Gastrocnemius medialis (tissue), 4 donors: ENCODE measurements around the gene EPSTI1. TPM values are rescaled to one million over a fixed set of nuclear protein-coding genes. Genes with fewer than 3 reads are reported as not detected.

ENCODE experiments used
- ATAC-seq, 2 donors: fragments of 150-250 bp; one replicate each; pipeline ENCODE4 v1.9.1; 2016
- DNase-seq, 2 donors: peaks; one replicate each; pipeline ENCODE4 v3.0.0-alpha.2; 2019
- H3K27ac ChIP-seq, 4 donors: fragments of 200-600 bp; sonication (generic); 1 replicate in 1 of 4; 2 replicates in 3 of 4; pipeline ENCODE4 v1.5.1; 2016 to 2018; ENCODE audit warnings: mild to moderate bottlenecking in 2 of 4, moderate library complexity in 1 of 4
- H3K27me3 ChIP-seq, 3 donors: fragments of 200-600 bp; sonication (generic) in 2 of 3; 1 replicate in 1 of 3; 2 replicates in 2 of 3; pipeline versions ENCODE4 v1.5.1 to v1.6.0; 2016 to 2019; ENCODE audit warnings: mild to moderate bottlenecking in 1 of 3, moderate library complexity in 1 of 3
- H3K36me3 ChIP-seq, 2 donors: fragments of 200-600 bp; sonication (generic) in 1 of 2; one replicate each; pipeline ENCODE4 v1.5.1; 2017 to 2018
- H3K4me1 ChIP-seq, 2 donors: fragments of 200-600 bp; sonication (generic) in 1 of 2; one replicate each; pipeline ENCODE4 v1.5.1; 2016 to 2017; ENCODE audit warnings: mild to moderate bottlenecking in 2 of 2
- H3K4me3 ChIP-seq, 4 donors: fragments of 200-600 bp; sonication (generic) in 3 of 4; 1 replicate in 1 of 4; 2 replicates in 3 of 4; pipeline ENCODE4 v1.5.1; 2016 to 2019; ENCODE audit warnings: mild to moderate bottlenecking in 2 of 4
- H3K9me3 ChIP-seq, 3 donors: fragments of 200-600 bp; sonication (generic) in 2 of 3; 1 replicate in 1 of 3; 2 replicates in 2 of 3; pipeline ENCODE4 v1.5.1; 2016 to 2019
- CTCF ChIP-seq, 5 experiments: fragments of 450-650 bp in 3 of 5; fragments of 200-600 bp in 2 of 5; sonication (generic) in 2 of 5; IDR thresholded peaks in 4 of 5; conservative IDR thresholded peaks in 1 of 5; 1 replicate in 4 of 5; 2 replicates in 1 of 5; pipeline ENCODE4 v1.5.1; 2016 to 2019; ENCODE audit warnings: antibody characterized with exemption in 5 of 5, mild to moderate bottlenecking in 3 of 5, moderate library complexity in 3 of 5
- POLR2A ChIP-seq, 2 donors: fragments of 450-650 bp; IDR thresholded peaks; one replicate each; pipeline ENCODE4 v1.6.1; 2017; ENCODE audit warnings: antibody characterized with exemption in 2 of 2, mild to moderate bottlenecking in 2 of 2, moderate library complexity in 2 of 2
- in situ Hi-C, 4 donors: fragments of 200-750 bp; cut with MboI; loops; one replicate each; pipeline versions ENCODE4 v1.15.0 to v1.8.0; 2017; ENCODE audit warnings: low sequenced_read_pairs in 4 of 4
- intact Hi-C: fragments of 100-400 bp; cut with DNase I; formaldehyde crosslinking; loops from one replicate; pipeline ENCODE4 v1.15.1; 2023; ENCODE audit warnings: low total_unique reads
- total RNA-seq, 4 donors: library from RNA; depleted of rRNA; stranded (reverse); fragments of >200 nt; gene quantifications; one replicate each; pipeline versions ENCODE4 v1.1.0 to v1.2.3, GENCODE V29; 2016

Gene EPSTI1
- total RNA-seq, 4 donors from 2014 or later, result 0.42 to 2.0 (median 0.65) TPM

- TF ChIP-seq CTCF (IDR thresholded peaks at IDR 0.05 in 4 of 5, conservative IDR thresholded peaks at IDR 0.05 in 1 of 5) (no peak), POLR2A (IDR thresholded peaks at IDR 0.05) (no peak)
- Histone ChIP-seq H3K9me3 (no peaks in the 10 kb centered on the region), H3K27me3 (no peaks in the 10 kb centered on the region), H3K4me1 (no peaks in the 10 kb centered on the region), H3K36me3 (no peaks in the 10 kb centered on the region), H3K4me3 (no peak overlapping the region), H3K27ac (no peak overlapping the region)
- intact Hi-C loops (no loop called here), in situ Hi-C loops (no loop called here)
- DNase-seq, result no peak
- ATAC-seq, result no peak
Measured at GRCh38 chr13:42859760-42860159, 132.3 kb downstream of the EPSTI1 start.

GRCh38 chr13:42855410-42855809, 136.6 kb downstream of the EPSTI1 start:
- ATAC-seq (no peak), DNase-seq (no peak)
- Histone ChIP-seq H3K4me3 (no peak overlapping the region), H3K27ac (no peak overlapping the region), H3K9me3 (no peaks in the 10 kb centered on the region), H3K36me3 (no peaks in the 10 kb centered on the region), H3K27me3 (no peaks in the 10 kb centered on the region), H3K4me1 (no peaks in the 10 kb centered on the region)
- in situ Hi-C loops (no loop called here), intact Hi-C loops (no loop called here)
- no peak for TF ChIP-seq CTCF (IDR thresholded peaks at IDR 0.05 in 4 of 5, conservative IDR thresholded peaks at IDR 0.05 in 1 of 5)
- TF ChIP-seq POLR2A (IDR thresholded peaks at IDR 0.05), result no peak

GRCh38 chr13:42852136-42852535, 139.9 kb downstream of the EPSTI1 start:
- DNase-seq (no peak), ATAC-seq (no peak)
- Histone ChIP-seq H3K27me3 (no peaks in the 10 kb centered on the region), H3K4me3 (no peak overlapping the region), H3K4me1 (no peaks in the 10 kb centered on the region), H3K9me3 (no peaks in the 10 kb centered on the region), H3K27ac (no peak overlapping the region), H3K36me3 (no peaks in the 10 kb centered on the region)
- in situ Hi-C loops, result no loop called here
- no peak for TF ChIP-seq POLR2A (IDR thresholded peaks at IDR 0.05)
- TF ChIP-seq CTCF (IDR thresholded peaks at IDR 0.05 in 4 of 5, conservative IDR thresholded peaks at IDR 0.05 in 1 of 5), result no peak
- intact Hi-C loops, result no loop called here

- TF ChIP-seq CTCF (IDR thresholded peaks at IDR 0.05 in 4 of 5, conservative IDR thresholded peaks at IDR 0.05 in 1 of 5) (no peak), POLR2A (IDR thresholded peaks at IDR 0.05) (no peak)
- intact Hi-C loops, result no loop called here
- Histone ChIP-seq H3K27me3 (no peaks in the 10 kb centered on the region), H3K36me3 (no peaks in the 10 kb centered on the region), H3K9me3 (no peaks in the 10 kb centered on the region), H3K4me3 (no peak overlapping the region), H3K4me1 (no peaks in the 10 kb centered on the region), H3K27ac (no peak overlapping the region)
- no peak for ATAC-seq
- in situ Hi-C loops, result no loop called here
- DNase-seq, result no peak
Measured at GRCh38 chr13:42849200-42849599, 142.8 kb downstream of the EPSTI1 start.
